ENCODE data around the gene PLXNA4.

- TF ChIP-seq POLR2A (IDR thresholded peaks at IDR 0.05) (no peak), CTCF (IDR thresholded peaks at IDR 0.05) (no peak)
Observed at GRCh38 chr7:132145466-132145865, 430.8 kb downstream of the PLXNA4 start.
